ENCODE measurements around the gene SF3A1. TPM values are rescaled to one million over a fixed set of nuclear protein-coding genes. Genes with fewer than 3 reads are reported as not detected.

SF3A1 gene
- total RNA-seq, 1 experiment from 2014 or later: 230 TPM

GRCh38 chr22:30285176-30285845 is 71.4 kb downstream of the SF3A1 start (continued):
- no peak for TF ChIP-seq ELF1 (IDR thresholded peaks at IDR 0.05; ENCODE audit: borderline replicate concordance, low read depth)

- RAD21 ChIA-PET (ENCODE audit: low non-redundant PET in 1 of 2, low total read pairs in 2 of 2, uncharacterized antibody in 2 of 2, unreplicated experiment in 2 of 2): no interaction called here
- H3K4me1 ChIP-seq (ENCODE audit: control insufficient read depth in 1 of 2, insufficient read depth in 2 of 2, low read length in 2 of 2): peaks cover 17 to 36% of the 10 kb centered on the region in 2 experiments
- ATAC-seq: no peak
- TF ChIP-seq JUND (IDR thresholded peaks at IDR 0.05) (no peak), CEBPB (IDR thresholded peaks at IDR 0.05; ENCODE audit: low read depth) (no peak), EZH2 (IDR thresholded peaks at IDR 0.05) (no peak), REST (IDR thresholded peaks at IDR 0.05; ENCODE audit: low read depth) (no peak), CTCF (IDR thresholded peaks at IDR 0.05 in 2 of 3, conservative IDR thresholded peaks at IDR 0.05 in 1 of 3; ENCODE audit: borderline replicate concordance in 1 of 3, insufficient read depth in 1 of 3, low read depth in 2 of 3, low read length in 2 of 3) (no peak), POLR2AphosphoS5 (IDR thresholded peaks at IDR 0.05; ENCODE audit: low read depth, low read length) (no peak), ZBTB33 (IDR thresholded peaks at IDR 0.05; ENCODE audit: extremely low read depth, insufficient replicate concordance, low read length) (no peak), SIN3A (IDR thresholded peaks at IDR 0.05; ENCODE audit: low read depth) (no peak), TCF7L2 (IDR thresholded peaks at IDR 0.05; ENCODE audit: borderline replicate concordance, extremely low read depth, insufficient read depth, insufficient read length) (no peak), MAX (IDR thresholded peaks at IDR 0.05) (no peak), ELF1 (IDR thresholded peaks at IDR 0.05; ENCODE audit: borderline replicate concordance, low read depth) (no peak), RAD21 (IDR thresholded peaks at IDR 0.05; ENCODE audit: low read depth) (no peak), FOSL1 (IDR thresholded peaks at IDR 0.05; ENCODE audit: low read depth) (no peak), POLR2A (IDR thresholded peaks at IDR 0.05; ENCODE audit: borderline replicate concordance, extremely low read depth, insufficient read depth, insufficient read length) (no peak)
- no peak overlapping the region for H3K4me2 ChIP-seq (ENCODE audit: low read length)
- no peaks in the 10 kb centered on the region for H3K9me2 ChIP-seq (ENCODE audit: insufficient read depth)
- POLR2A ChIA-PET: no interaction called here
- H4K20me1 ChIP-seq (ENCODE audit: insufficient read depth): no peaks in the 10 kb centered on the region
- no peaks in the 10 kb centered on the region for H3K36me3 ChIP-seq (ENCODE audit: control insufficient read depth in 1 of 2, insufficient read depth in 2 of 2, low read length in 2 of 2)
- intact Hi-C loops (cut with micrococcal nuclease): loop anchor here (5.0 kb wide), 1 partner anchor 143 kb away; the partner anchor contains the start of gene MTFP1
- H3K27ac ChIP-seq (ENCODE audit: low read depth, low read length): no peak overlapping the region
- H3K27me3 ChIP-seq (ENCODE audit: insufficient read depth, low read length): no peaks in the 10 kb centered on the region
- DNase-seq (ENCODE audit: low read depth, low spot score): no peak
- no peaks in the 10 kb centered on the region for H3K79me2 ChIP-seq (ENCODE audit: insufficient read depth, low read length)
- H3K4me3 ChIP-seq (replicated peaks in 1 of 2; ENCODE audit: low read depth in 1 of 2, low read length in 2 of 2): no peak overlapping the region
- no TSS peak for BruUV-seq (replicated peaks)
- CTCF ChIA-PET: interaction anchor here (0.6 kb wide), 2 partner anchors 21 to 29 kb away, joined by 3 to 4 read pairs; no protein-coding TSS in a partner anchor
- no peak overlapping the region for H2AFZ ChIP-seq (ENCODE audit: low read depth, low read length, poor library complexity, severe bottlenecking)
- no peak overlapping the region for H3K9ac ChIP-seq (ENCODE audit: low read length)
- no peaks in the 10 kb centered on the region for H3K9me3 ChIP-seq (ENCODE audit: control insufficient read depth in 1 of 2, insufficient read depth in 1 of 2, low read depth in 1 of 2, low read length in 2 of 2)
Observed at GRCh38 chr22:30284666-30285065, 72.0 kb downstream of the SF3A1 start.
